Measurements from ENCODE around the gene GABRD. TPM values are rescaled to one million over a fixed set of nuclear protein-coding genes. Genes with fewer than 3 reads are reported as not detected.

The GABRD gene
- total RNA-seq, 2 experiments from 2014 or later: not detected

DNA sequence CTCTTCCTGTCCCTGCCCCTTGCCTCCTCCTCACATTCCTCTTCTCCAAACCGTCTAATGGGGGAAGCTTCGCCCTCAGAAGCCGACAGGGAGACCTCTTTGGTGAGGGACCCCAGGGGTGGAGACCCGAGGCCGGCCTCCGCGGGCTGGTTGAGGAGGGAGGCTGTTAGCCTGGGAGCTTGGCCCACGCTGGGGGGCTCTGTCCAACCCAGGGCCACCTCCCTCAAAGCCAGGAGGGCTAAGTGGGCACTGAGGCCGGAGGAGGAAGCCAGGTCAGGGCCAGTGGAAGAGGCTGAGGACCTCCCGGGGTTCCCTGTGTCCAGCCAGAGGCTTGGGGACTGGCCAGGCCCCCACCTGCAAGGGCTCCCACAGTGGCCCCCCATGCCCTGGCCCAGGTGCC lies 5.3 kb downstream of the GABRD start:
- ChIA-PET CTCF (interaction anchor here (2.5 kb wide), 1 partner anchor 21 kb away, joined by 13 read pairs; no protein-coding TSS in a partner anchor), POLR2A (no interaction called here)
- DNase-seq: no peak
- H3K27me3 Mint-ChIP-seq (ENCODE audit: low read depth): peaks cover 16% of the 10 kb centered on the region
- H3K4me3 Mint-ChIP-seq: no peak overlapping the region
- no peak for ATAC-seq
- H3K27ac Mint-ChIP-seq: no peak overlapping the region
- no peaks in the 10 kb centered on the region for H3K9me3 Mint-ChIP-seq (ENCODE audit: insufficient read depth)
- H3K36me3 Mint-ChIP-seq (ENCODE audit: low read depth): no peaks in the 10 kb centered on the region
- peaks cover 6% of the 10 kb centered on the region for H3K4me1 Mint-ChIP-seq (ENCODE audit: low read depth)

DNA sequence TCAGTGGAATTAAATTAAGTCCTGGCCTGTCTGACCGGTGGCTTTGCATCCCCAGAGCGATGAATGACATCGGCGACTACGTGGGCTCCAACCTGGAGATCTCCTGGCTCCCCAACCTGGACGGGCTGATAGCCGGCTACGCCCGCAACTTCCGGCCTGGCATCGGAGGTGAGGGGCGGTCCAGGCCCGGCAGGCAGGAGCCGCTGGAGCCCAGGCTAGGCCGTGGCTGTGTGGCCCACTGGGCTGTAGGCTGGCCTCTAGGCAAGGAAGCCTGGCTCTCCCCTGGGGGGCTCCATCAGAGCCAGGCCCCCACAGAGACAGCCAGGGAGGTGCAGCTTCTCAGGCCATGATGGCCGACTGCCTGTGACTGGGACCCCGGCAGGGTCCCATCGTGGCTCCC lies 5.7 kb downstream of the GABRD start:
- no peaks in the 10 kb centered on the region for H3K36me3 Mint-ChIP-seq (ENCODE audit: low read depth)
- no peak for ATAC-seq
- H3K9me3 Mint-ChIP-seq (ENCODE audit: insufficient read depth): no peaks in the 10 kb centered on the region
- no peak for DNase-seq
- H3K4me3 Mint-ChIP-seq: no peak overlapping the region
- H3K27ac Mint-ChIP-seq: no peak overlapping the region
- H3K27me3 Mint-ChIP-seq (ENCODE audit: low read depth): peaks cover 16% of the 10 kb centered on the region
- H3K4me1 Mint-ChIP-seq (ENCODE audit: low read depth): peaks cover 6% of the 10 kb centered on the region
- CTCF ChIA-PET: interaction anchor here (2.5 kb wide), 1 partner anchor 20 kb away, joined by 13 read pairs; no protein-coding TSS in a partner anchor
- POLR2A ChIA-PET: no interaction called here

DNA sequence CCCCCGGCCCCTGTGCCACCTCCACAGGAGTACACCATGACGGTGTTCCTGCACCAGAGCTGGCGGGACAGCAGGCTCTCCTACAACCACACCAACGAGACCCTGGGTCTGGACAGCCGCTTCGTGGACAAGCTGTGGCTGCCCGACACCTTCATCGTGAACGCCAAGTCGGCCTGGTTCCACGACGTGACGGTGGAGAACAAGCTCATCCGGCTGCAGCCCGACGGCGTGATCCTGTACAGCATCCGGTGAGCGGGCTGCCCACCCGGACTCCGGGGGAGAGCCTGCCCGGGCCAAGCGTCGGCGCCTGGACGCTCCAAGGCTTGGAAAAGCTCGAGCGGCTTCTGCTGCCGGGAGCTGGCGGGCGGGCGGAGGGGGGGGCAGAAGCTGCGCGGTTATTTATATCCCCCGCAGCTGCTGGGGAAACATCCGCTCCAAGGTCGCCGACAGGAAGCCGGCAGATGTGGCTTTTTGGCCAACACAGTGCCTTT lies 6.4 kb downstream of the GABRD start:
- DNase-seq (peak; percentile 55), ATAC-seq (peak; percentile 54)

DNA sequence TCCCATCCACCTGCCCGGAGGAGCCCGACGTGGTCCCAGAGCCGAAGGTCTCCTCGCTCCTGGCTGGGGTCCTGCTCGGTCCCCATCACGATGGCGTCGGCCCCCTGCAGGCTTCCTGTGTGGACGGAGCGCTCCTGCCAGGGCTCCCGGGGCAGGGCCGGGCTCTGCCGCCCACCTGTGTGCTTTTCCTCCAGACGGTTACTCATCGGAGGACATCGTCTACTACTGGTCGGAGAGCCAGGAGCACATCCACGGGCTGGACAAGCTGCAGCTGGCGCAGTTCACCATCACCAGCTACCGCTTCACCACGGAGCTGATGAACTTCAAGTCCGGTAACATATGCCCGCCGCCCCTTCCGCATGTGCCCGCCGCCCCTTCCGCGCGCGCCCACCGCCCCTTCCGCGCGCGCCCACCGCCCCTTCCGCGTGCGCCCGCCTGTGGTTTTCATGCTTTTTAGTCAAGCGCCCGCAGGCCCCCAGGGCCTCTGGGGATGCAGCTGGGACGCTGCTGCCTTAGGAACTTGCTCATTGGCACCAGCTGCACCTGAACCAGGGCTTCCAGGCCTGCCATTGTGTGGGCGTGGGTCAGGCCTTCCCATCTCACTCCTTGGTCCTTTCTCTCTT lies 8.9 kb downstream of the GABRD start:
- ChIA-PET POLR2A (no interaction called here), CTCF (interaction anchor here (1.4 kb wide), 1 partner anchor 17 kb away, joined by 3 read pairs; no protein-coding TSS in a partner anchor)
- no peaks in the 10 kb centered on the region for H3K36me3 Mint-ChIP-seq (ENCODE audit: low read depth)
- ATAC-seq (no peak), DNase-seq (no peak)
- H3K27me3 Mint-ChIP-seq (ENCODE audit: low read depth): no peaks in the 10 kb centered on the region
- H3K4me1 Mint-ChIP-seq (ENCODE audit: low read depth): peaks cover 6% of the 10 kb centered on the region
- no peak overlapping the region for H3K27ac Mint-ChIP-seq
- no peak overlapping the region for H3K4me3 Mint-ChIP-seq
- H3K9me3 Mint-ChIP-seq (ENCODE audit: insufficient read depth): no peaks in the 10 kb centered on the region

More for the DNA sequence above, 6.4 kb downstream of the GABRD start:
- CTCF ChIA-PET: interaction anchor here (2.5 kb wide), 1 partner anchor 19 kb away, joined by 13 read pairs; no protein-coding TSS in a partner anchor
- Mint-ChIP-seq H3K9me3 (ENCODE audit: insufficient read depth) (no peaks in the 10 kb centered on the region), H3K4me3 (no peak overlapping the region), H3K27ac (peak overlapping the region; percentile 30), H3K4me1 (ENCODE audit: low read depth) (peaks cover 6% of the 10 kb centered on the region), H3K36me3 (ENCODE audit: low read depth) (no peaks in the 10 kb centered on the region), H3K27me3 (ENCODE audit: low read depth) (peaks cover 12% of the 10 kb centered on the region)
- POLR2A ChIA-PET: no interaction called here

DNA sequence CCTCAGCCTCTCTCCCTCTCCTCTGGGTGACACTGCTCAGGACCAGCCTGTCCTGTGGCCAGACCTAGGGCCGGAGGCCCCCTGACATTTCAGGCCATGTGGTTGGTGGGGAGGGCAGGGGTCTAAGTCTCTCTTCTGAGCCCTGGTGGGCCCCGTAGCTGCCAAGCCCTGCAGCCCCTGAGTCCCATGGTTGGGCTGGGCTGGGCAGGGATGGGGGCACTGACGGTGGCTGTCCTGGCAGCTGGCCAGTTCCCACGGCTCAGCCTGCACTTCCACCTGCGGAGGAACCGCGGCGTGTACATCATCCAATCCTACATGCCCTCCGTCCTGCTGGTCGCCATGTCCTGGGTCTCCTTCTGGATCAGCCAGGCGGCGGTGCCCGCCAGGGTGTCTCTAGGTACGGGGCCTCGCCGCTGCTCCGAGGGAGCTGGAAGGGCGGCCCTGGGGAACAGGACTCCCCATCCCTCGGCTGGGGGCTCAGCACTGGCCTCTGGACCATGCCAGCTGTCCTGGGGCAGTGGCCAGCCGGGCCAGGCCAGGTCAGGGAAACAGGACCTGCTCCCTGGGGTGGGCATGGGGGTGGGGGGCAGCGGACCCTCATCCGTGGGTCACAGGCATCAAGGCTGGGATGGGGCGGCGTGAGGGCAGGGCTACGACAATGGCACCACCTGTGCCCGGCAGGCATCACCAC lies 9.9 kb downstream of the GABRD start:
- ChIA-PET POLR2A (no interaction called here), CTCF (interaction anchor here (1.4 kb wide), 1 partner anchor 16 kb away, joined by 3 read pairs; no protein-coding TSS in a partner anchor)
- no peak for DNase-seq
- H3K27ac Mint-ChIP-seq: no peak overlapping the region
- H3K36me3 Mint-ChIP-seq (ENCODE audit: low read depth): no peaks in the 10 kb centered on the region
- H3K27me3 Mint-ChIP-seq (ENCODE audit: low read depth): no peaks in the 10 kb centered on the region
- no peak for ATAC-seq
- H3K9me3 Mint-ChIP-seq (ENCODE audit: insufficient read depth): no peaks in the 10 kb centered on the region
- no peak overlapping the region for H3K4me3 Mint-ChIP-seq
- peaks cover 6% of the 10 kb centered on the region for H3K4me1 Mint-ChIP-seq (ENCODE audit: low read depth)

DNA sequence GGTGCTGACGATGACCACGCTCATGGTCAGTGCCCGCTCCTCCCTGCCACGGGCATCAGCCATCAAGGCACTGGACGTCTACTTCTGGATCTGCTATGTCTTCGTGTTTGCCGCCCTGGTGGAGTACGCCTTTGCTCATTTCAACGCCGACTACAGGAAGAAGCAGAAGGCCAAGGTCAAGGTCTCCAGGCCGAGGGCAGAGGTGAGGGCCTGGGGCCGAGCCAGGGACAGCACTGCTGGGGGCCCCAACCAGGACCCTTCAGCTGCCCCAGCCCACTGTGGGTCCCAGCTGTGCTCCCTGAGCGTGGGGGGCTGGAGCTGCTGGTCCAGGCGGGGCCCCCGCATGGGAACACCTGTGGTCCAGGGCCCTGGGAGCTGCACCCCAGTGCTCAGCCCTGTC lies 10.4 kb downstream of the GABRD start:
- no peak for DNase-seq
- ATAC-seq: no peak
- Mint-ChIP-seq H3K27ac (no peak overlapping the region), H3K4me1 (ENCODE audit: low read depth) (peaks cover 6% of the 10 kb centered on the region), H3K9me3 (ENCODE audit: insufficient read depth) (no peaks in the 10 kb centered on the region), H3K4me3 (no peak overlapping the region), H3K27me3 (ENCODE audit: low read depth) (no peaks in the 10 kb centered on the region), H3K36me3 (ENCODE audit: low read depth) (no peaks in the 10 kb centered on the region)
- ChIA-PET CTCF (no interaction called here), POLR2A (no interaction called here)

DNA sequence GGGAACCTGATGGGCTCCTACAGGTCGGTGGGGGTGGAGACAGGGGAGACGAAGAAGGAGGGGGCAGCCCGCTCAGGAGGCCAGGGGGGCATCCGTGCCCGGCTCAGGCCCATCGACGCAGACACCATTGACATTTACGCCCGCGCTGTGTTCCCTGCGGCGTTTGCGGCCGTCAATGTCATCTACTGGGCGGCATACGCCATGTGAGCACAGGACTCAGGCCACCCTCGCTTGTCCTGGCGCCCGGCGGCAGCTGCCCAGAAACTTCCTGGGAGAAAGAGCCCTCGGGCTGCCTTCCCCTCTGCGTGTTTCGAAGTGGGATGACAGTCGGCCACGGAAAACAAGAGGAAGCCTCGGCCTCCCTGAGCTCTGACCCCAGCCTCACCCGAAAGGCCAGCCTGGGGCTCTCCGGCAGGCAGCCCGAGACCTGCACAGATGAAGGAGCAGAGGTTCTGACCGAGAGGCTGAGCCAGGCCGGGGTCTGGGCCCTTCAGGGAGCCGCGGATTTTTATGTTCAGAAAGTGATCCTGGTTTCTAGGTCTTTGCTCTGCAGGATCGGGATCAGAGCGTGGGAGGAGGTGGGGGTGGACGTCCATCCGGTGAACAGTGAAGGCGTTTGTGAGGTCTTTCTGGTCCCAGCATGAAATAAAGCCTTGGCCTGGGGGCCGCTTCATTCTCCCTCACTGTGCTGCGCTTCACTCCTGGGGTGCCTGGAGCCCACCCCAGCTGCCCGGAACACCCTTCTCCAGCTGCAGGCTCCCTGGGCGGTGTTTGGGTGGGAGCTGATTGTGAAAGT lies 11.1 kb downstream of the GABRD start:
- no peaks in the 10 kb centered on the region for H3K9me3 Mint-ChIP-seq (ENCODE audit: insufficient read depth)
- ChIA-PET POLR2A (no interaction called here), CTCF (interaction anchor here (0.7 to 2.6 kb wide), 3 partner anchors 11 to 70 kb away, joined by 3 to 7 read pairs (median 6); no protein-coding TSS in a partner anchor)
- DNase-seq (no peak), ATAC-seq (no peak)
- peaks cover 5% of the 10 kb centered on the region for H3K4me1 Mint-ChIP-seq (ENCODE audit: low read depth)
- no peak overlapping the region for H3K4me3 Mint-ChIP-seq
- H3K36me3 Mint-ChIP-seq (ENCODE audit: low read depth): no peaks in the 10 kb centered on the region
- no peaks in the 10 kb centered on the region for H3K27me3 Mint-ChIP-seq (ENCODE audit: low read depth)
- H3K27ac Mint-ChIP-seq: no peak overlapping the region

DNA sequence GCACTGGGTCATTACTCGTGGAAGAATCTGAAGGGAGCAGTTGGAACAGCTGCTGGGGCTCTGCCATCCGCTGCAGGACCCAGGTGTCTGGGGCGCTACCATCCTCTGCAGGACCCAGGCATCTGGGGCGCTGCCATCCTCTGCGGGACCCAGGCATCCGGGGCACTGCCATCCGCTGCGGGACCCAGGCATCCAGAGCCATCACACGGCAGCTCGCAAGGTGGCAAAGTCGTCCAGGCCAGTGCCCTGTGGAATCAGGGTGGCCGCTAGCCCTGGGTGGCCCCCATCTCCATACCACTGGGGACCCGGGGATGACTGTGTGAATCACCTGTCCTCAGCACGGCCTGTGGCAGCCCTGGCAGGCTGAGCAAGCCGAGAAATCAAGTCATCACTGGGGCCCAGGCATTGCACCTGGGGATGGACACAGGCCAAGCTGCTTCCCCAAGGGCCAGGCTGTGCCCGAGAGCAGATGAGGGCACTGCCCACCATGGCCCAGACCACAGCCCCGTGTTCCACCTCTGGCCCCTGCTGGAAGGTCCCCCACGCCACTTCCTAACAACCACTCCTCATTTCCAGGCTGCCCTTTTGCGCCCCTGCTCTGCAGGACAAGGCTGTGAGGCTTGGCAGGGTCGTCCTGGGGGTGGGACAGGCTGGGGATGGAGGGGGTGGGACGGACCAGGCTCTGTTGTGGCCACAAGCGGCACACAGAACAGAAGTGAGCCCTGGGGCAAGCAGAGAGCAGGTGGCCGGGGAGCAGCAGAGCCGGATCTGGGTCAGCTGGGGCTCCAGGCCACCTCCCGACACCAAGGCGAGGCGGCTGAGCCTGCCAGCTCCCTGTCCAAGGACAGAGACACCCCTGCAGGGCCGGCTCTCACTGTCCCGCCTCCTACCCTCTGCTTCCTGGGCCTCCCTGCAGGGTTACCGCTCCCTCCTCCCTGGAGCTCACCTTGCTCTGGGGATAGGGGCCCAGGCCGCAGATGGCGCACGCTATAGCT lies 12.7 kb downstream of the GABRD start:
- CTCF ChIA-PET: interaction anchor here (1.3 to 2.6 kb wide), 2 partner anchors 10 to 13 kb away, joined by 6 to 7 read pairs; no protein-coding TSS in a partner anchor
- POLR2A ChIA-PET: no interaction called here
- no peak for DNase-seq
- no peak for ATAC-seq
- no peaks in the 10 kb centered on the region for H3K27me3 Mint-ChIP-seq (ENCODE audit: low read depth)
- H3K36me3 Mint-ChIP-seq (ENCODE audit: low read depth): no peaks in the 10 kb centered on the region
- no peak overlapping the region for H3K27ac Mint-ChIP-seq
- H3K4me1 Mint-ChIP-seq (ENCODE audit: low read depth): no peaks in the 10 kb centered on the region
- H3K4me3 Mint-ChIP-seq: no peak overlapping the region
- no peaks in the 10 kb centered on the region for H3K9me3 Mint-ChIP-seq (ENCODE audit: insufficient read depth)

DNA sequence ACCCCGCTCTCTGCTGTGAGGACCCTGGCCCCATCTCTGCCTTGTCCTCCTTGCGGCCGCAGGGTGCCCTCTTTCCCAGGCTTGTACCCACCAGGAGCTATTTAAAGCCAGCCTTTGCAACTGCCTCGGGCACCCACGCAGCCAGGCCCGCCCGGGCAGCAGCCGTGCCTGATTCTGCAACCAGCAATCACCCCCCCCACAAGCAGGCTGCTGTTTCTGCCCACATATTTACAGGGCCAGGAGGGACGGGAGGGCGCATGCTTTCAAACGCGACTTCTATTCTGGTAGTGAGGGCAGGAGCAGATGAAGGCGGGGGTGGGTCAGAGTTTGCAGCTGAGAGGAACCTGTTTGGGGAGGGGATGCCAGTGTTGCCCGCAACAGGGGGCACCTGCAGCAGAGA lies 13.6 kb downstream of the GABRD start:
- ChIA-PET POLR2A (no interaction called here), CTCF (interaction anchor here (2.6 kb wide), 1 partner anchor 9 kb away, joined by 7 read pairs; no protein-coding TSS in a partner anchor)
- no peak for ATAC-seq
- Mint-ChIP-seq H3K36me3 (ENCODE audit: low read depth) (no peaks in the 10 kb centered on the region), H3K9me3 (ENCODE audit: insufficient read depth) (no peaks in the 10 kb centered on the region), H3K27ac (no peak overlapping the region), H3K4me3 (no peak overlapping the region), H3K27me3 (ENCODE audit: low read depth) (no peaks in the 10 kb centered on the region), H3K4me1 (ENCODE audit: low read depth) (no peaks in the 10 kb centered on the region)
- no peak for DNase-seq

DNA sequence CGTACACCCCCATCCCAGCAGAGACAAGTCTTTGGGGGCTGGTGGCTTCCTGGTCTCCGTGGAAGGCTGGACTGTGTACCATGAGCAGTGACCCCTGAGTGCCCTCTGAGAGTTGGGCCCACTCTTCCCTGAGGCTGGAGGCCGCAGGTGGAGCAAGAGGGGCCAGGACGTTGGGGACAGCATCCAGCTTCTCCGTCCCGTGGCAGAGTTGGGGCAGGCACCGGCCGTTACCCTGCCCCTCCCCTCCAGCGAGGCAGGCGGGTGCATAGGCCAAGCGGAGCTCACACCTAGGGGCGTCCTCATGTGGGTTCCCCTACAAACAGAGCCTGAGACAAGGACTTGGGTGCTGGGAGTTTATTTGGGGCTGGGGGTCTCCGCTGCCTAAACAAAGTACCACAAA lies 14.0 kb downstream of the GABRD start:
- H3K4me3 Mint-ChIP-seq: no peak overlapping the region
- no peaks in the 10 kb centered on the region for H3K36me3 Mint-ChIP-seq (ENCODE audit: low read depth)
- H3K27ac Mint-ChIP-seq: no peak overlapping the region
- ATAC-seq (no peak), DNase-seq (no peak)
- no peaks in the 10 kb centered on the region for H3K4me1 Mint-ChIP-seq (ENCODE audit: low read depth)
- CTCF ChIA-PET: no interaction called here
- H3K27me3 Mint-ChIP-seq (ENCODE audit: low read depth): no peaks in the 10 kb centered on the region
- POLR2A ChIA-PET: no interaction called here
- no peaks in the 10 kb centered on the region for H3K9me3 Mint-ChIP-seq (ENCODE audit: insufficient read depth)

DNA sequence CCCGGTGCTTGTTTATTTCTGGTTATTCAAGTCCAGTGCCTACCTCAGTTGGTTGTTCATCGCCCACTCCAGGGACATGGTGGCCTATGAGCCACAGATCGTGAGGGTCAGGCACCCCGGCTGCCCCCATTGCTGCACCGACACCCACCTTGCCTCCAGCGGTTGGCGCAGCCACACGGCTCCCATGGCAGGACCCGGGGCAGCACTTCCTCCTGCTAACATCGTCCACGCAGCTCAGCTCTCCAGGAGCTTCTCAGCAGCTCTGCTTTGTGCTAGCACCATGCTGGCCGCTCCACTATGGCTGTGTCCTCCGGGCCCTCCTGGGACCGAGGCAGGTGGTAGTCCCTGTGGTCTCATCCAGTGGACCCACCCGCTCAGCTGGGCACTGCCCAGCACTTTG lies 17.1 kb downstream of the GABRD start:
- CTCF ChIA-PET: no interaction called here
- ATAC-seq (no peak), DNase-seq (no peak)
- Mint-ChIP-seq H3K4me3 (no peak overlapping the region), H3K9me3 (ENCODE audit: insufficient read depth) (no peaks in the 10 kb centered on the region), H3K36me3 (ENCODE audit: low read depth) (no peaks in the 10 kb centered on the region), H3K27me3 (ENCODE audit: low read depth) (no peaks in the 10 kb centered on the region), H3K4me1 (ENCODE audit: low read depth) (no peaks in the 10 kb centered on the region), H3K27ac (no peak overlapping the region)
- POLR2A ChIA-PET: no interaction called here

Measured in activated CD8-positive, alpha-beta T cell treated with anti-CD3 and anti-CD28 coated beads, Interleukin-2, amount 10 ng/mL, durations not matched to agents 7 days and 5 days (primary cell).